NCI-H524 (cell line): ENCODE results near the gene PCDHA8.
"Not testable (repeated sequence)": the region's sequence is repeated elsewhere in the genome, so short reads cannot be mapped to it uniquely, and the experiment has no call there.

ENCODE experiments used
- DNase-seq, 2 experiments: peaks; one replicate each; lab custom pipeline; 2025; lab: John Stamatoyannopoulos, UW

Gene PCDHA8

DNA sequence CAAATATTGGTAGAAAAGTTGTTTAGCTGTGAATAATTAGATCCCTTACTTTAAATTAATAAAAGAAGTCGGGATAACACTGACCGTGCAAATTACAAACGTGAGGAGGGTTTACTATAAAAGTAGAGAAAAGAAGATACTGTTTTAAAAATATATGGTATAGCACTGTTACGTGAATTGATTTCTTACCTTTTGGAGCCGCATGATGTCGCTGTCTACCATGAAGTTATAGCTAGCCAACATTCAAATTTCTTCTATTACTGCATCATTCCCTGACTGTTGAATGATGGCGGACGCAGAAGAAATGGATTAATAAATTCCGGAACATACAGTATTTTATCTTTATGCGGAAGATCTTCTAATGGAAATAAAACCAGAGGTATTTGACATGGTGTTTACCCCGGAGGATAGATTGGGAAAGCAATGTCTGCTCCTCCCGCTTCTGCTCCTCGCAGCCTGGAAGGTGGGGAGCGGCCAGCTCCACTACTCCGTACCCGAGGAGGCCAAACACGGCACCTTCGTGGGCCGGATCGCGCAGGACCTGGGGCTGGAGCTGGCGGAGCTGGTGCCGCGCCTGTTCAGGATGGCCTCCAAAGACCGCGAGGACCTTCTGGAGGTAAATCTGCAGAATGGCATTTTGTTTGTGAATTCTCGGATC lies 13.2 kb upstream of the PCDHA8 start, which contains the start of gene PCDHA6:
PCDHA6 (plus strand) TSS at position 257 of the 658 bp plus-strand sequence; CDS start at position 389, 132 bp downstream.
- DNase-seq, result no peak

DNA sequence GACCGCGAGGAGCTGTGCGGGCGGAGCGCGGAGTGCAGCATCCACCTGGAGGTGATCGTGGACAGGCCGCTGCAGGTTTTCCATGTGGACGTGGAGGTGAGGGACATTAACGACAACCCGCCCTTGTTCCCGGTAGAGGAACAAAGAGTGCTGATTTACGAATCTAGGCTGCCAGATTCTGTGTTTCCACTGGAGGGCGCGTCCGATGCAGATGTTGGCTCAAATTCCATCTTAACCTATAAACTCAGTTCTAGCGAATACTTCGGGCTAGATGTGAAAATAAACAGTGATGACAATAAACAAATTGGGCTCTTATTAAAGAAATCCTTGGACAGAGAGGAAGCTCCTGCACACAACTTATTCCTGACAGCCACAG lies 12.6 kb upstream of the PCDHA8 start:
- no peak for DNase-seq

DNA sequence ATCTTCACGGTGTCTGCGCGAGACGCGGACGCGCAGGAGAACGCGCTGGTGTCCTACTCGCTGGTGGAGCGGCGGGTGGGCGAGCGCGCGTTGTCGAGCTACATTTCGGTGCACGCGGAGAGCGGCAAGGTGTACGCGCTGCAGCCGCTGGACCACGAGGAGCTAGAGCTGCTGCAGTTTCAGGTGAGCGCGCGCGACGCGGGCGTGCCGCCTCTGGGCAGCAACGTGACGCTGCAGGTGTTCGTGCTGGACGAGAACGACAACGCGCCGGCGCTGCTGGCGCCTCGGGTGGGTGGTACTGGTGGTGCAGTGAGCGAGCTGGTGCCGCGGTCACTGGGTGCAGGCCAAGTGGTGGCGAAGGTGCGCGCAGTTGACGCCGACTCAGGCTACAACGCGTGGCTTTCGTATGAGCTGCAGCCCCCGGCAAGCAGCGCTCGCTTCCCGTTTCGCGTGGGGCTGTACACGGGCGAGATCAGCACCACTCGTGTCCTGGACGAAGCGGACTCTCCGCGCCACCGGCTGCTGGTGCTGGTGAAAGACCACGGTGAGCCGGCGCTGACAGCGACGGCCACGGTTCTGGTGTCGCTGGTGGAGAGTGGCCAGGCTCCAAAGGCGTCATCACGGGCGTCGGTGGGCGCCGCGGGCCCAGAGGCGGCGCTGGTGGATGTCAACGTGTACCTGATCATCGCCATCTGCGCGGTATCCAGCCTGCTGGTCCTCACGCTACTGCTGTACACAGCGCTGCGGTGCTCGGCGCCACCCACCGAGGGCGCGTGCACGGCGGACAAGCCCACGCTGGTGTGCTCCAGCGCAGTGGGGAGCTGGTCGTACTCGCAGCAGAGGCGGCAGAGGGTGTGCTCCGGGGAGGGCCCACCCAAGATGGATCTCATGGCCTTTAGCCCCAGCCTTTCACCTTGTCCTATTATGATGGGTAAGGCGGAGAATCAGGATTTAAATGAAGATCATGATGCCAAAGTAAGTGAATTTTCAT lies 11.2 kb upstream of the PCDHA8 start:
- not testable (repeated sequence) for DNase-seq

DNA sequence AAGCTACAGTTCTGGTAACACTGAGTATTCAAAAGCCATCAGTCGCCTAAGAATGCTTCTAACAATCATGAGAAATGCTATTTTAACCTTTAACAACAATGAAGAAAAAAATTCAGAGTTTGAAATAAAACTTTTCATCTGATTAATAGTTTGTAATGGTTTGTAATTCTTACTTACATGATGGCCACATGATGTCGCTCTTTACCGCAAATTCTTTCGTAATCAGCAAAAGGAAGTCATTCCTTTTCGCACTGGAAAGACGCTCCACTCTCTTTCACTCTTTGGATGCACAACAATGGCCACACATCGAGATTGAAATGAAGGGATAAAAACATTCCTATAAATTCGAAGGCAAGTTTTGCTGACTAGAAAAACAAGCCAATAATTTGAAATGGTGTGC lies 7.0 kb upstream of the PCDHA8 start, which contains the start of gene PCDHA7:
PCDHA7 (plus strand) TSS at position 277 of the 400 bp plus-strand sequence; CDS start at position 392, 115 bp downstream.
- DNase-seq, result no peak

DNA sequence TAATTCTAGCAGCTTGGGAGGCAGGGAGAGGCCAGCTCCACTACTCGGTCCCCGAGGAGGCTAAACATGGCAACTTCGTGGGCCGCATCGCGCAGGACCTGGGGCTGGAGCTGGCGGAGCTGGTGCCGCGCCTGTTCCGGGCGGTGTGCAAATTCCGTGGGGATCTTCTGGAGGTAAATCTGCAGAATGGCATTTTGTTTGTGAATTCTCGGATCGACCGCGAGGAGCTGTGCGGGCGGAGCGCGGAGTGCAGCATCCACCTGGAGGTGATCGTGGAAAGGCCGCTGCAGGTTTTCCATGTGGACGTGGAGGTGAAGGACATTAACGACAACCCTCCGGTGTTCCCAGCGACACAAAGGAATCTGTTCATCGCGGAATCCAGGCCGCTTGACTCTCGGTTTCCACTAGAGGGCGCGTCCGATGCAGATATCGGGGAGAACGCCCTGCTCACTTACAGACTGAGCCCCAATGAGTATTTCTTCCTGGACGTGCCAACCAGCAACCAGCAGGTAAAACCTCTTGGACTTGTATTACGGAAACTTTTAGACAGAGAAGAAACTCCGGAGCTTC lies 6.5 kb upstream of the PCDHA8 start:
- DNase-seq, result not testable (repeated sequence)

DNA sequence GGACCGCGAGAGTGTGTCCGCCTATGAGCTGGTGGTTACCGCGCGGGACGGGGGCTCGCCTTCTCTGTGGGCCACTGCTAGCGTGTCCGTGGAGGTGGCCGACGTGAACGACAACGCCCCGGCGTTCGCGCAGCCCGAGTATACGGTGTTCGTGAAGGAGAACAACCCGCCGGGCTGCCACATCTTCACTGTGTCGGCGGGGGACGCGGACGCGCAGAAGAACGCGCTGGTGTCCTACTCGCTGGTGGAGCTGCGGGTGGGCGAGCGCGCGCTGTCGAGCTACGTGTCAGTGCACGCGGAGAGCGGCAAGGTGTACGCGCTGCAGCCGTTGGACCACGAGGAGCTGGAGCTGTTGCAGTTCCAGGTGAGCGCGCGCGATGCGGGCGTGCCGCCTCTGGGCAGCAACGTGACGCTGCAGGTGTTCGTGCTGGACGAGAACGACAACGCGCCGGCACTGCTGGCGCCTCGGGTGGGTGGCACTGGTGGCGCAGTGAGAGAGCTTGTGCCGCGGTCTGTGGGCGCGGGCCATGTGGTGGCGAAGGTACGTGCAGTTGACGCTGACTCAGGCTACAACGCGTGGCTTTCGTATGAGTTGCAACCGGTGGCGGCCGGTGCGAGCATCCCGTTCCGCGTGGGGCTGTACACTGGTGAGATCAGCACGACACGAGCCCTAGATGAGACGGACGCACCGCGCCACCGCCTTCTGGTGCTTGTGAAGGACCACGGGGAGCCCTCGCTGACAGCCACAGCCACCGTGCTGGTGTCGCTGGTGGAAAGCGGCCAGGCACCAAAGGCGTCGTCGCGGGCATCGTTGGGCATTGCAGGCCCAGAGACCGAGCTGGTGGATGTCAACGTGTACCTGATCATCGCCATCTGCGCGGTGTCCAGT lies 5.1 kb upstream of the PCDHA8 start:
- no peak for DNase-seq

DNA sequence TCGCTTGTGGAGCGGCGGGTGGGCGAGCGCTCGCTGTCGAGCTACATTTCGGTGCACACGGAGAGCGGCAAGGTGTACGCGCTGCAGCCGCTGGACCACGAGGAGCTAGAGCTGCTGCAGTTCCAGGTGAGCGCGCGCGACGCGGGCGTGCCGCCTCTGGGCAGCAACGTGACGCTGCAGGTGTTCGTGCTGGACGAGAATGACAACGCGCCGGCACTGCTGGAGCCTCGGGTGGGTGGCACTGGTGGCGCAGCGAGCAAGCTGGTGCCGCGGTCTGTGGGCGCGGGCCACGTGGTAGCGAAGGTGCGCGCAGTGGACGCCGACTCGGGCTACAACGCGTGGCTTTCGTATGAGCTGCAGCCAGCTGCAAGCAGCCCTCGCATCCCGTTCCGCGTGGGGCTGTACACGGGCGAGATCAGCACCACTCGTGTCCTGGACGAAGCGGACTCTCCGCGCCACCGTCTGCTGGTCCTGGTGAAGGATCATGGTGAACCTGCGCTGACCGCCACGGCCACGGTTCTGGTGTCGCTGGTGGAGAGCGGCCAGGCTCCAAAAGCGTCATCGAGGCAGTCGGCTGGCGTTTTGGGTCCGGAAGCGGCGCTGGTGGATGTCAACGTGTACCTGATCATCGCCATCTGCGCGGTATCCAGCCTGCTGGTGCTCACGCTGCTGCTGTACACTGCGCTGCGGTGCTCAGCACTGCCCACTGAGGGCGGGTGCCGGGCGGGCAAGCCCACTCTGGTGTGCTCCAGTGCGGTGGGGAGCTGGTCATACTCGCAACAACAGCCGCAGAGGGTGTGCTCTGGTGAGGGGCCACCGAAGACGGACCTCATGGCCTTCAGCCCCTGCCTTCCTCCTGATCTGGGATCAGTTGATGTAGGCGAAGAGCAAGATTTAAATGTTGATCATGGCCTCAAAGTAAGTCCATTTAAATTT lies 2.1 kb downstream of the PCDHA8 start:
- no peak for DNase-seq

DNA sequence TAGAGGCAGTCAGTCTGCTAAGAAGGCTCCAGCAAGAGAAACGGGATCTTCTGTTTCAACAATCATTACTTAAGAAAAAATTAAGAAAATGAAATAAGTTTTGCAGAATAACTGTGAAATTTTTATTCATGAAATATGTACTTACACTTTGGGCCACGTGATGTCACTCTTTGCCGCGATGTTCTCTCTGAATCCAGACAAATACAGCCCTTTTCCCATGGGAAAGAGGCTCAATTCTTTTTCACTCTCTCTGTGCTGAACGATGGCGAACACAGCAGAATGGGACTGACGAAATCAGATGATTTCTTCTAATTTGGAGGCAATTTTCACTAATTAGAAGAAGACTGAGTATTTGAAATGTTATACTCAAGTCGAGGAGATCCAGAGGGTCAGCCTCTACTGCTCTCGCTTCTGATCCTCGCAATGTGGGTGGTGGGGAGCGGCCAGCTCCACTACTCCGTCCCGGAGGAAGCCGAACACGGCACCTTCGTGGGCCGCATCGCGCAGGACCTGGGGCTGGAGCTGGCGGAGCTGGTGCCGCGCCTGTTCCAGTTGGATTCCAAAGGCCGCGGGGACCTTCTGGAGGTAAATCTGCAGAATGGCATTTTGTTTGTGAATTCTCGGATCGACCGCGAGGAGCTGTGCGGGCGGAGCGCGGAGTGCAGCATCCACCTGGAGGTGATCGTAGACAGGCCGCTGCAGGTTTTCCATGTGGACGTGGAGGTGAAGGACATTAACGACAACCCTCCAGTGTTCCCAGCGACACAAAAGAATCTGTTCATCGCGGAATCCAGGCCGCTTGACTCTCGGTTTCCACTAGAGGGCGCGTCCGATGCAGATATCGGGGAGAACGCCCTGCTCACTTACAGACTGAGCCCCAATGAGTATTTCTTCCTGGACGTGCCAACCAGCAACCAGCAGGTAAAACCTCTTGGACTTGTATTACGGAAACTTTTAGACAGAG lies 7.4 kb downstream of the PCDHA8 start, which contains the start of gene PCDHA9:
PCDHA9 (plus strand) TSS at position 244 of the 964 bp plus-strand sequence; CDS start at position 358, 114 bp downstream.
- DNase-seq, result not testable (repeated sequence)

DNA sequence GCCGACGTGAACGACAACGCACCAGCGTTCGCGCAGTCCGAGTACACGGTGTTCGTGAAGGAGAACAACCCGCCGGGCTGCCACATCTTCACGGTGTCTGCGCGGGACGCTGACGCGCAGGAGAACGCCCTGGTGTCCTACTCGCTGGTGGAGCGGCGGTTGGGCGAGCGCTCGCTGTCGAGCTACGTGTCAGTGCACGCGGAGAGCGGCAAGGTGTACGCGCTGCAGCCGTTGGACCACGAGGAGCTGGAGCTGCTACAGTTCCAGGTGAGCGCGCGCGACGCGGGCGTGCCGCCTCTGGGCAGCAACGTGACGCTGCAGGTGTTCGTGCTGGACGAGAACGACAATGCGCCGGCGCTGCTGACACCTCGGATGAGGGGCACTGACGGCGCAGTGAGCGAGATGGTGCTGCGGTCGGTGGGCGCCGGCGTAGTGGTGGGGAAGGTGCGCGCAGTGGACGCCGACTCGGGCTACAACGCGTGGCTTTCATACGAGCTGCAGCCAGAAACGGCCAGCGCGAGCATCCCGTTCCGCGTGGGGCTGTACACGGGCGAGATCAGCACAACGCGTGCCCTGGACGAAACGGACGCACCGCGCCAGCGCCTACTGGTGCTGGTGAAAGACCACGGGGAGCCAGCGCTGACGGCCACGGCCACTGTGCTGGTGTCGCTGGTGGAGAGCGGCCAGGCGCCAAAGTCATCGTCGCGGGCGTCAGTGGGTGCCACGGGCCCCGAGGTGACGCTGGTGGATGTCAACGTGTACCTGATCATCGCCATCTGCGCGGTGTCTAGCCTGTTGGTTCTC lies 9.0 kb downstream of the PCDHA8 start:
- DNase-seq, result not testable (repeated sequence)

DNA sequence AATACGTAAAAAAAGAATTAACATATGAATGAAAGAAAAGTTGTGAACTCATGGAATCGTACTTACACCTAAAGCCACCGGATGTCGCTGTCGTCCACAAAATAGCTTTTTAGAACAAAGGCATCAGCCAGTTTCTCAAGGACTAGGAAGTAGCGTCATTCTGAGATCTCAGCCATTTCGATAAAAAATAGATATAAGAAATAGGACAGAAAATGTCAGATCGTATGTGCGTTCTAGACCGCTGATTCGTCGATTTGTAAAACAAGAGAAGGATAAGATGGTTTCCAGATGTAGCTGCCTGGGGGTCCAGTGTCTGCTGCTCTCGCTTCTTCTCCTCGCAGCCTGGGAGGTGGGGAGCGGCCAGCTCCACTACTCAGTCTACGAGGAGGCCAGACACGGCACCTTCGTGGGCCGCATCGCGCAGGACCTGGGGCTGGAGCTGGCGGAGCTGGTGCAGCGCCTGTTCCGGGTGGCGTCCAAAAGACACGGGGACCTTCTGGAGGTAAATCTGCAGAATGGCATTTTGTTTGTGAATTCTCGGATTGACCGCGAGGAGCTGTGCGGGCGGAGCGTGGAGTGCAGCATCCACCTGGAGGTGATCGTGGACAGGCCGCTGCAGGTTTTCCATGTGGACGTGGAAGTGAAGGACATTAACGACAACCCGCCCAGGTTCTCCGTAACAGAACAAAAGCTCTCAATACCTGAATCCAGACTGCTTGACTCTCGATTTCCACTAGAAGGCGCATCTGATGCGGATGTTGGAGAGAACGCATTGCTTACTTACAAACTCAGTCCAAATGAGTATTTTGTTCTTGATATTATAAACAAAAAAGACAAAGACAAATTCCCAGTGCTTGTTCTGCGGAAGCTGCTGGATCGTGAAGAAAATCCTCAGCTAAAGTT lies 15.0 kb downstream of the PCDHA8 start, which contains the start of gene PCDHA10:
PCDHA10 (plus strand) TSS at position 126 of the 903 bp plus-strand sequence; CDS start at position 278, 152 bp downstream.
- DNase-seq, result no peak

DNA sequence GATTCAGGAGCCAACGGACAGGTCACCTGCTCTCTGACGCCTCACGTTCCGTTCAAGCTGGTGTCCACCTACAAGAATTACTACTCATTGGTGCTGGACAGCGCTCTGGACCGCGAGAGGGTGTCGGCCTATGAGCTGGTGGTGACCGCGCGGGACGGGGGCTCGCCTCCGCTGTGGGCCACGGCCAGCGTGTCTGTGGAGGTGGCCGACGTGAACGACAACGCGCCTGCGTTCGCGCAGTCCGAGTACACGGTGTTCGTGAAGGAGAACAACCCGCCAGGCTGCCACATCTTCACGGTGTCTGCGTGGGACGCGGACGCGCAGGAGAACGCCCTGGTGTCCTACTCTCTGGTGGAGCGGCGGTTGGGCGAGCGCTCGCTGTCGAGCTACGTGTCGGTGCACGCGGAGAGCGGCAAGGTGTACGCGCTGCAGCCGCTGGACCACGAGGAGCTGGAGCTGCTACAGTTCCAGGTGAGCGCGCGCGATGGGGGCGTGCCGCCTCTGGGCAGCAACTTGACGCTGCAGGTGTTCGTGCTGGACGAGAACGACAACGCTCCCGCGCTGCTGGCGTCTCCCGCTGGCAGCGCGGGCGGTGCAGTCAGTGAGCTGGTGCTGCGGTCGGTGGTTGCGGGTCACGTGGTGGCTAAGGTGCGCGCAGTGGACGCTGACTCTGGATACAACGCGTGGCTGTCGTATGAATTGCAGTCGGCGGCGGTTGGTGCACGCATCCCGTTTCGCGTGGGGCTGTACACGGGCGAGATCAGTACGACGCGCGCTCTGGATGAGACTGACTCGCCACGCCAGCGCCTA lies 16.4 kb downstream of the PCDHA8 start:
- DNase-seq, result no peak

DNA sequence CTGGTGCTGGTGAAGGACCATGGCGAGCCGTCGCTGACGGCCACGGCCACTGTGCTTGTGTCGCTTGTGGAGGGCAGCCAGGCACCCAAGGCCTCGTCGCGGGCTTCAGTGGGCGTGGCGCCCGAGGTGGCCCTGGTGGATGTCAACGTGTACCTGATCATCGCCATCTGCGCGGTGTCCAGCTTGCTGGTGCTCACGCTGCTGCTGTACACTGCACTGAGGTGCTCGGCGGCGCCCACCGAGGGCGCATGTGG lies 16.9 kb downstream of the PCDHA8 start:
- no peak for DNase-seq

DNA sequence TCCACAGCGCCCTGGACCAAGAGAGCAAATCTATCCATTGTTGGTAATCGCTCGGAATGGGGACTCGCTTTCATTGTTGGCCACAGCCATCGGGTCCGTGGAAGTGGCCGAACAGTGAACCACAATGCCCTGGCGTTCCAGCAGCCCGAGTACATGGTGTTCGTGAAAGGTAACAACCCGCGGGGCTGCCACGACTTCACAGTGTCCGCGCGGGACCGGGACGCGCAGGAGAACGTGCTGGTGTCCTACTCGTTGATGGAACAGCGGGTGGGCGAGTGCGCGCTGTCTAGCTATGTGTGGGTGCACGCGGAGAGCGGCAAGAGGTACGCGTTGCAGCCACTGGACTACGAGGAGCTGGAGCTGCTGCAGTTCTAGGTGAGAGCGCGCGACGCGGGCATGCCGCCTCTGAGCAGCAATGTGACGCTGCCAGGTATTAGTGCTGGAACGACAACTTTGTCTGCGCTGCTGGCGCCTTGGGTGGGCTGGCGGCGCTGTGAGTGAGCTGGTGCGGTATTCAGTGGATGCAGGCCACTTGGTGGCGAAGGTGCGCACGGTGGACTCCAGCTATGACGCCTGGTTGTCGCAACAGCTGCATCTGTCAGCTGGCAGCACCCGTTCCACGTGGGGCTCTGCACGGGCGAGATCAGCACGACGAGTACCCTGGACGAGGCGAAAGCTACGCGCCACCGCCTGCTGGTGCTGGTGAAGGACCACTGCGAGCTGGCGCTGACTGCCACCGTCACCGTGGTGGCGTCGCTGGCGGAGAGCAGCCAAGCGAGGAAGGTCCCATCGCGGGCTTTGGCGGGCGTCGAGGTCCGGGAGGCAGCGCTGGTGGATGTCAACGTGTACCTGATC lies 21.7 kb downstream of the PCDHA8 start:
- no peak for DNase-seq

DNA sequence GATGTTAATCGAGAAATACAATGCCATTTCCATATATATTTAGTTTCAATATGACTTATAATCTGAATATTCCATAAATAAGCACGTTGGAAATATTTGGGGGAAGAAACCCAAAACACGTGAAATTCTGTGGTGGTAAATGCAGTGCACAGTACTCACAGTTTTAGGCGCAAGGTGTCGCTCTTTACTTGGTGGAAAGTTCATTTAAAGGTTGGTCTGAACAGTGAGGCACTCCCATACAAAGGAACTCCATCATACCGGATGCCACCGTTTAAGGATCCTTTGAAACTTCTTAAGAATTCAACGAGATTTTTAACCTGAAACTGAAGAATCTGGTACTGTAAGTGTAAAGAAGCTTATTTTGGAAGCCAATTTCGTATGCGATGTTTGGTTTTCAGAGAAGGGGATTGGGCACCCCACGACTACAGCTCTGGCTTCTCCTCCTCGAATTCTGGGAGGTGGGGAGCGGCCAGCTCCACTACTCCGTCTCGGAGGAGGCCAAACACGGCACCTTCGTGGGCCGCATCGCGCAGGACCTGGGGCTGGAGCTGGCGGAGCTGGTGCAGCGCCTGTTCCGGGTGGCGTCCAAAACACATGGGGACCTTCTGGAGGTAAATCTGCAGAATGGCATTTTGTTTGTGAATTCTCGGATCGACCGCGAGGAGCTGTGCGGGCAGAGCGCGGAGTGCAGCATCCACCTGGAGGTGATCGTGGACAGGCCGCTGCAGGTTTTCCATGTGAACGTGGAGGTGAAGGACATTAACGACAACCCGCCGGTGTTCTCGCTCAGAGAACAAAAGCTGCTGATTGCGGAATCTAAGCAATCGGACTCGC lies 28.0 kb downstream of the PCDHA8 start, which contains the start of gene PCDHA11:
PCDHA11 (plus strand) TSS at position 237 of the 834 bp plus-strand sequence; CDS start at position 384, 147 bp downstream.
- DNase-seq, result peak; percentile 59 to 83
